HepG2 (cell line): Measurements from ENCODE around the gene SFTA2.

Experiments used
- EEA1 ChIP-seq: sonication (generic); formaldehyde crosslinking; IDR thresholded peaks from 2 replicates; pipeline ENCODE4 v1.5.1; 2020; ENCODE audit warnings: mild to moderate bottlenecking, missing genetic modification reagents, borderline replicate concordance
- GABPB1 ChIP-seq: IDR thresholded peaks from 2 replicates; pipeline ENCODE4 v1.6.1; 2016; ENCODE audit warnings: mild to moderate bottlenecking, missing genetic modification reagents, moderate library complexity, missing compliant biosample characterization
- JUNB ChIP-seq: sonication (generic); formaldehyde crosslinking; IDR thresholded peaks from 2 replicates; pipeline ENCODE4 v1.8.0; 2022; ENCODE audit warnings: missing genetic modification reagents, mild to moderate bottlenecking, borderline replicate concordance
- RXRA ChIP-seq: sonication (generic); formaldehyde crosslinking; IDR thresholded peaks from 2 replicates; pipeline ENCODE4 v1.5.1; 2020; ENCODE audit warnings: missing genetic modification reagents
- ZKSCAN5 ChIP-seq: sonication (generic); formaldehyde crosslinking; IDR thresholded peaks from 2 replicates; pipeline ENCODE4 v1.5.1; 2020; ENCODE audit warnings: mild to moderate bottlenecking, missing genetic modification reagents
- ZNF543 ChIP-seq: sonication (generic); formaldehyde crosslinking; IDR thresholded peaks from 2 replicates; pipeline ENCODE4 v1.4.0; 2020; ENCODE audit warnings: mild to moderate bottlenecking, missing genetic modification reagents
- TF ChIP-seq, protein P1 (sequence below): sonication (generic); formaldehyde crosslinking; IDR thresholded peaks from 2 replicates; pipeline ENCODE4 v1.5.0; 2020; ENCODE audit warnings: mild to moderate bottlenecking, missing genetic modification reagents, moderate library complexity
- TF ChIP-seq, protein P2 (sequence below): sonication (generic); formaldehyde crosslinking; IDR thresholded peaks from 2 replicates; pipeline ENCODE4 v1.4.0; 2020; ENCODE audit warnings: missing genetic modification reagents

DNA sequence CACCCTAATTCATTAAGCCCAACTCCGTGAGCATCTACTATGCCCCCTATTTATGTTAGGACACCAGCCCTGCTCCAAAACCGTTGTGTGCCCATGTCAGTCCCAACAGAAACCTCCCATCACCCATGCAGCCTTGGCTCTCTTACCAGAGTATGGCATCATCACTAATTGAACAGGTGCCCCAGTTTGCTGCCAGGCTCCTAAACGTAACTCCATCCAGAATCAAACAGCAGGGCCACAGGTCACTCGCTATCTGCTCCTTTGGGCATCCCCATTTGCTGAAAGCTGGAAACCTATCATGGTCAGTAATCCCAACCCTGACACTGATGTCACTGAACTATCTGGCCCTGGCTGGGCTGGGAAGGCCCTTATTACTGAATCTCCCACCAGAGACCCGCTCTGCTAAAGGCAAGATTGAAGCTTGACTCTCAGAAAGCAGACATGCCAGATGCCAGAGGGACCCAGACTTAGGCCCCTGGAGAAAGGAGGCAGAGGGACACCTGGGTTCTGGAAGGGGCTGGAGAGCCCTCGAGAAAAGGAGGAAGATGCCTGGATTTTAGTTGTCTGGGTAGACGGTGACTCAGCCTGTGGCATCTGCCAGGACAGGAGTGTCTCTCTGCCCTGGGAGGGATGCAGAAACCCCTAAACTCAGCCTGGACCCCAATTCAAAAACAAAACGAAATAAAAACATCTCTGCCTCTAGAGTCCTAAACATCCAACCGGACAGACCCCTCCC, 22.8 kb upstream of the SFTA2 start:
- TF ChIP-seq ZKSCAN5 (CRISPR knock-in tag): no peak
- TF ChIP-seq, protein P1, sequence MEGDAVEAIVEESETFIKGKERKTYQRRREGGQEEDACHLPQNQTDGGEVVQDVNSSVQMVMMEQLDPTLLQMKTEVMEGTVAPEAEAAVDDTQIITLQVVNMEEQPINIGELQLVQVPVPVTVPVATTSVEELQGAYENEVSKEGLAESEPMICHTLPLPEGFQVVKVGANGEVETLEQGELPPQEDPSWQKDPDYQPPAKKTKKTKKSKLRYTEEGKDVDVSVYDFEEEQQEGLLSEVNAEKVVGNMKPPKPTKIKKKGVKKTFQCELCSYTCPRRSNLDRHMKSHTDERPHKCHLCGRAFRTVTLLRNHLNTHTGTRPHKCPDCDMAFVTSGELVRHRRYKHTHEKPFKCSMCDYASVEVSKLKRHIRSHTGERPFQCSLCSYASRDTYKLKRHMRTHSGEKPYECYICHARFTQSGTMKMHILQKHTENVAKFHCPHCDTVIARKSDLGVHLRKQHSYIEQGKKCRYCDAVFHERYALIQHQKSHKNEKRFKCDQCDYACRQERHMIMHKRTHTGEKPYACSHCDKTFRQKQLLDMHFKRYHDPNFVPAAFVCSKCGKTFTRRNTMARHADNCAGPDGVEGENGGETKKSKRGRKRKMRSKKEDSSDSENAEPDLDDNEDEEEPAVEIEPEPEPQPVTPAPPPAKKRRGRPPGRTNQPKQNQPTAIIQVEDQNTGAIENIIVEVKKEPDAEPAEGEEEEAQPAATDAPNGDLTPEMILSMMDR (CRISPR knock-in tag): no peak
- TF ChIP-seq GABPB1 (CRISPR knock-in tag): no peak
- TF ChIP-seq, protein P2, sequence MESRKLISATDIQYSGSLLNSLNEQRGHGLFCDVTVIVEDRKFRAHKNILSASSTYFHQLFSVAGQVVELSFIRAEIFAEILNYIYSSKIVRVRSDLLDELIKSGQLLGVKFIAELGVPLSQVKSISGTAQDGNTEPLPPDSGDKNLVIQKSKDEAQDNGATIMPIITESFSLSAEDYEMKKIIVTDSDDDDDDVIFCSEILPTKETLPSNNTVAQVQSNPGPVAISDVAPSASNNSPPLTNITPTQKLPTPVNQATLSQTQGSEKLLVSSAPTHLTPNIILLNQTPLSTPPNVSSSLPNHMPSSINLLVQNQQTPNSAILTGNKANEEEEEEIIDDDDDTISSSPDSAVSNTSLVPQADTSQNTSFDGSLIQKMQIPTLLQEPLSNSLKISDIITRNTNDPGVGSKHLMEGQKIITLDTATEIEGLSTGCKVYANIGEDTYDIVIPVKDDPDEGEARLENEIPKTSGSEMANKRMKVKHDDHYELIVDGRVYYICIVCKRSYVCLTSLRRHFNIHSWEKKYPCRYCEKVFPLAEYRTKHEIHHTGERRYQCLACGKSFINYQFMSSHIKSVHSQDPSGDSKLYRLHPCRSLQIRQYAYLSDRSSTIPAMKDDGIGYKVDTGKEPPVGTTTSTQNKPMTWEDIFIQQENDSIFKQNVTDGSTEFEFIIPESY (CRISPR knock-in tag): no peak
- TF ChIP-seq RXRA (CRISPR knock-in tag): no peak
- TF ChIP-seq EEA1 (CRISPR knock-in tag): no peak
- no peak for TF ChIP-seq JUNB
- no peak for TF ChIP-seq ZNF543 (CRISPR knock-in tag)
